NB4 (cell line): ENCODE measurements around the gene BMF.

Experiments used
- CTCF ChIP-seq: IDR thresholded peaks from one replicate; pipeline ENCODE4 v1.5.1; 2012; ENCODE audit warnings: low read depth, low read length
- MAX ChIP-seq: IDR thresholded peaks from 2 replicates; pipeline ENCODE4 v1.6.1; 2011; ENCODE audit warnings: low read depth, low read length
- POLR2A ChIP-seq: IDR thresholded peaks from 2 replicates; pipeline ENCODE4 v1.6.1; 2011; ENCODE audit warnings: mild to moderate bottlenecking; ENCODE audit not compliant: insufficient read length; ENCODE audit errors: extremely low read depth

- TF ChIP-seq POLR2A (no peak), CTCF (no peak), MAX (no peak)
Measured at GRCh38 chr15:40136470-40137302, 28.0 kb upstream of the BMF start.
